H1 (cell line): ENCODE measurements around the gene IZUMO4. TPM values are rescaled to one million over a fixed set of nuclear protein-coding genes. Genes with fewer than 3 reads are reported as not detected.

Source experiments
- CTCF ChIA-PET: fragments of 300-600 bp; sonication (Branson Sonifier 250); formaldehyde crosslinking; loops from one replicate; lab custom pipeline; 2021; ENCODE audit not compliant: partially characterized antibody; lab: Charles Lee
- POLR2A ChIA-PET: fragments of 300-600 bp; sonication (Branson Sonifier 250); formaldehyde crosslinking; loops from one replicate; lab custom pipeline; 2021; ENCODE audit warnings: inconsistent platforms; ENCODE audit not compliant: partially characterized antibody; lab: Charles Lee
- DNase-seq, 2 experiments: peaks; one replicate each; pipeline versions ENCODE4 v3.0.0 to v3.0.0-alpha.2; 2010 to 2022; ENCODE audit warnings: low spot score in 2 of 2, low read depth in 1 of 2, mixed read lengths in 1 of 2
- FAIRE-seq: peaks from 2 replicates; lab custom pipeline; 2011; peaks lifted over from hg19 to GRCh38; lab: Jason Lieb, UNC
- H2AFZ ChIP-seq: 2 replicates; pipeline ENCODE4 v1.8.1; 2012; ENCODE audit warnings: low read length, inconsistent platforms
- H2AK5ac ChIP-seq: 2 replicates; pipeline ENCODE4 v1.6.1; 2013; ENCODE audit warnings: low read depth, low read length
- H2BK120ac ChIP-seq: replicated peaks from 2 replicates; pipeline ENCODE3; 2013; ENCODE audit warnings: low read depth, low read length, inconsistent platforms
- H2BK12ac ChIP-seq: 2 replicates; pipeline ENCODE4 v1.6.1; 2013; ENCODE audit warnings: low read depth, low read length
- H2BK15ac ChIP-seq: 2 replicates; pipeline ENCODE4 v1.6.1; 2013; ENCODE audit warnings: low read length
- H2BK20ac ChIP-seq: 2 replicates; pipeline ENCODE4 v1.6.1; 2013; ENCODE audit warnings: low read length
- H2BK5ac ChIP-seq: 2 replicates; pipeline ENCODE4 v1.6.1; 2013; ENCODE audit warnings: low read depth, low read length
- H3K14ac ChIP-seq: 2 replicates; pipeline ENCODE4 v1.6.1; 2013; ENCODE audit warnings: inconsistent platforms; ENCODE audit not compliant: insufficient read length
- H3K18ac ChIP-seq: 2 replicates; pipeline ENCODE4 v1.6.1; 2013; ENCODE audit warnings: low read length; ENCODE audit errors: extremely low read depth
- H3K23ac ChIP-seq: 2 replicates; pipeline ENCODE4 v1.6.1; 2013; ENCODE audit warnings: inconsistent platforms; ENCODE audit not compliant: insufficient read length
- H3K23me2 ChIP-seq: 2 replicates; pipeline ENCODE4 v1.6.1; 2013; ENCODE audit warnings: low read depth, low read length
- H3K27ac ChIP-seq: 2 replicates; pipeline ENCODE4 v1.6.1; 2011; ENCODE audit warnings: low read depth, low read length, inconsistent platforms
- H3K27me3 ChIP-seq, 4 experiments: replicated peaks in 1 of 4; 1 replicate in 1 of 4; 2 replicates in 3 of 4; pipeline versions ENCODE4 v1.6.1 to v1.8.1; 2011 to 2013; ENCODE audit warnings: low read length in 3 of 4, mild to moderate bottlenecking in 3 of 4, inconsistent platforms in 2 of 4, mixed read lengths in 2 of 4, moderate library complexity in 1 of 4; ENCODE audit not compliant: control insufficient read depth in 3 of 4, insufficient read depth in 3 of 4; ENCODE audit errors: extremely low read depth in 1 of 4
- H3K36me3 ChIP-seq, 4 experiments: 2 replicates each; pipeline versions ENCODE4 v1.6.1 to v1.8.1; 2011 to 2013; ENCODE audit warnings: mild to moderate bottlenecking in 4 of 4, low read length in 3 of 4, moderate library complexity in 2 of 4, control low read depth in 1 of 4, inconsistent platforms in 1 of 4; ENCODE audit not compliant: insufficient read depth in 4 of 4, control insufficient read depth in 2 of 4
- H3K4ac ChIP-seq: replicated peaks from 2 replicates; pipeline ENCODE3; 2013; ENCODE audit warnings: low read length, low read depth, mixed read lengths, inconsistent platforms; ENCODE audit not compliant: insufficient read length
- H3K4me1 ChIP-seq, 4 experiments: replicated peaks in 1 of 4; 1 replicate in 1 of 4; 2 replicates in 3 of 4; pipeline versions ENCODE4 v1.6.1 to v1.8.1; 2011 to 2013; ENCODE audit warnings: low read length in 3 of 4, inconsistent platforms in 2 of 4, mixed read lengths in 1 of 4; ENCODE audit not compliant: insufficient read depth in 4 of 4, control insufficient read depth in 3 of 4
- H3K4me2 ChIP-seq, 2 experiments: 2 replicates each; pipeline versions ENCODE4 v1.6.1 to v1.8.1; 2011 to 2013; ENCODE audit warnings: low read depth in 2 of 2, low read length in 2 of 2, control low read depth in 1 of 2, inconsistent platforms in 1 of 2, mild to moderate bottlenecking in 1 of 2; ENCODE audit not compliant: insufficient read depth in 1 of 2
- H3K4me3 ChIP-seq, 4 experiments: fragments of 200-600, 300-600 bp in 1 of 4; sonication (generic), shearing (Covaris generic), sonication (Bioruptor Twin) in 1 of 4; 2 replicates each; pipeline versions ENCODE4 v1.5.1 to v1.8.1; 2011 to 2016; ENCODE audit warnings: low read length in 4 of 4, low read depth in 3 of 4, control low read depth in 2 of 4, inconsistent platforms in 2 of 4, mild to moderate bottlenecking in 2 of 4, mixed read lengths in 1 of 4, moderate library complexity in 1 of 4; ENCODE audit not compliant: insufficient read depth in 2 of 4; ENCODE audit errors: extremely low read depth in 1 of 4
- H3K56ac ChIP-seq: replicated peaks from 2 replicates; pipeline ENCODE3; 2013; ENCODE audit warnings: low read depth, mild to moderate bottlenecking, mixed read lengths, low read length, inconsistent platforms; ENCODE audit not compliant: insufficient read length
- H3K79me1 ChIP-seq: 2 replicates; pipeline ENCODE4 v1.6.1; 2013; ENCODE audit warnings: low read depth, low read length, control low read depth
- H3K79me2 ChIP-seq, 2 experiments: 2 replicates each; pipeline versions ENCODE4 v1.6.1 to v1.8.1; 2012 to 2013; ENCODE audit warnings: low read length in 2 of 2, mild to moderate bottlenecking in 2 of 2, inconsistent platforms in 1 of 2; ENCODE audit not compliant: insufficient read depth in 2 of 2, control insufficient read depth in 1 of 2
- H3K9ac ChIP-seq, 4 experiments: replicated peaks in 1 of 4; 1 replicate in 1 of 4; 2 replicates in 3 of 4; pipeline versions ENCODE4 v1.6.1 to v1.8.1; 2011 to 2013; ENCODE audit warnings: low read depth in 3 of 4, low read length in 3 of 4, control low read depth in 2 of 4, mild to moderate bottlenecking in 2 of 4, moderate library complexity in 2 of 4, inconsistent platforms in 1 of 4; ENCODE audit errors: extremely low read depth in 1 of 4
- H3K9me3 ChIP-seq, 2 experiments: 2 replicates each; pipeline versions ENCODE4 v1.6.1 to v1.8.1; 2012 to 2013; ENCODE audit warnings: mild to moderate bottlenecking in 2 of 2, moderate library complexity in 2 of 2, control low read depth in 1 of 2, inconsistent platforms in 1 of 2, low read depth in 1 of 2, low read length in 1 of 2, mixed read lengths in 1 of 2; ENCODE audit not compliant: insufficient read depth in 2 of 2
- H4K20me1 ChIP-seq, 2 experiments: replicated peaks in 1 of 2; 2 replicates each; pipeline versions ENCODE3 to v1.8.1; 2011 to 2013; ENCODE audit warnings: inconsistent platforms in 2 of 2, low read length in 2 of 2, mild to moderate bottlenecking in 1 of 2; ENCODE audit not compliant: insufficient read depth in 2 of 2, control insufficient read depth in 1 of 2
- H4K5ac ChIP-seq: 2 replicates; pipeline ENCODE4 v1.6.1; 2013; ENCODE audit warnings: low read length, low read depth, mixed read lengths, inconsistent platforms; ENCODE audit not compliant: insufficient read length
- H4K8ac ChIP-seq: 2 replicates; pipeline ENCODE4 v1.8.0; 2013; ENCODE audit warnings: mild to moderate bottlenecking, moderate library complexity, low read length, inconsistent platforms; ENCODE audit not compliant: insufficient read depth; ENCODE audit errors: extremely low read depth
- H4K91ac ChIP-seq: replicated peaks from 2 replicates; pipeline ENCODE3; 2013; ENCODE audit warnings: low read length, mixed read lengths, inconsistent platforms; ENCODE audit not compliant: insufficient read length
- RAD21 ChIP-seq, 2 experiments: IDR thresholded peaks in 1 of 2; conservative IDR thresholded peaks in 1 of 2; 2 replicates each; pipeline ENCODE4 v1.6.1; 2011; ENCODE audit warnings: low read depth in 2 of 2, low read length in 2 of 2, improper control_type of control experiment in 1 of 2, inconsistent platforms in 1 of 2, mild to moderate bottlenecking in 1 of 2, moderate library complexity in 1 of 2
- SP2 ChIP-seq: IDR thresholded peaks from 2 replicates; pipeline ENCODE4 v1.6.1; 2012; ENCODE audit warnings: mild to moderate bottlenecking, low read length, inconsistent platforms
- WGBS, 2 experiments: shearing (Covaris generic) in 1 of 2; methylation state at CpG; one replicate each; pipeline versions ENCODE4 v1.1.6 to v1.1.7; 2013 to 2015; ENCODE audit warnings: low lambda C conversion rate in 2 of 2, mixed read lengths in 2 of 2, inconsistent platforms in 1 of 2, low coverage in 1 of 2, missing lambda C conversion rate in 1 of 2; ENCODE audit not compliant: insufficient replicate concordance in 2 of 2, insufficient coverage in 1 of 2, insufficient read length in 1 of 2; ENCODE audit errors: extremely low coverage in 1 of 2, missing lambda C conversion rate in 1 of 2; 5-methylcytosine and 5-hydroxymethylcytosine counted together
- polyA plus RNA-seq, 7 experiments: library from polyadenylated mRNA; depleted of rRNA in 3 of 7; stranded (reverse) in 5 of 7; unstranded in 2 of 7; fragments of >200 nt in 5 of 7; fragments of 200-250 nt in 2 of 7; gene quantifications; 1 replicate in 5 of 7; 2 replicates in 1 of 7; 4 replicates in 1 of 7; pipeline versions ENCODE4 v1.2.1 to v1.2.3, GENCODE V29; 2011 to 2013; ENCODE audit warnings: missing spikeins in 2 of 7, mixed read lengths in 2 of 7
- total RNA-seq: library from RNA; stranded (reverse); fragmentation: NEBNext Ultra II Directional; extraction: Animal tissue kit (Norgen Biotek cat#: 25700); gene quantifications from 2 replicates; pipeline ENCODE4 v1.2.1, GENCODE V29; 2021
- TF ChIP-seq, protein P1 (sequence below), 3 experiments: IDR thresholded peaks; 1 replicate in 2 of 3; 2 replicates in 1 of 3; pipeline versions ENCODE4 v1.5.1 to v1.6.1; 2011; ENCODE audit warnings: low read length in 3 of 3, mild to moderate bottlenecking in 3 of 3, inconsistent platforms in 2 of 3, low read depth in 1 of 3, moderate library complexity in 1 of 3; ENCODE audit not compliant: insufficient read depth in 1 of 3; ENCODE audit errors: control extremely low read depth in 1 of 3
- TF ChIP-seq, protein P2 (sequence below): IDR thresholded peaks from 2 replicates; pipeline ENCODE4 v1.6.1; 2012; ENCODE audit warnings: low read length, inconsistent platforms

IZUMO4 gene
- total and polyA plus RNA-seq, 2 of the 8 experiments (the other 6 are each of a cell fraction or from before 2014, with no cell fraction given) = 1.8 to 1.9 TPM

DNA sequence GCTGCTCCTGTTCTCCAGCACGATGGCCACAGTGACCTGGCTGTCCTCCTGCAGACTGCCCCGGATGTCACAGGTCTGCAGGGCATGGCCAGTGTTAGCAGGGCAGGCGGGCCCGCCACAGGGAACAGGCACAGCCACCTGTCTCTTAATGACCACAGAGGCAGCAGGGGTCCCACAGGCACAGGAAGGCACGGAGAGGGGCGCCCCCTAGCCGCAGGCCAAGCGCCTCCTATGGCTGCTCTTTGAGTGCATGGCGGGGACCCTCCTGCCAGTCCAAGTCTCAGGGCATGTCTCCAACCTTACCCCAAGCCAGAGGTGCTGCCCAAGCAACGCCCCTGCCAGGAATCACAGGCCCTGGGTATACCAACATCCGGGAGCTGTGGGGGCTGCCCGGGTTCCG, 14.1 kb downstream of the IZUMO4 start:
- peaks cover 5% of the 10 kb centered on the region in 2 experiments; a peak in 3 of 4 replicates for H3K9me3 ChIP-seq
- no peak overlapping the region for H4K5ac ChIP-seq
- no peak overlapping the region for H2BK15ac ChIP-seq
- peaks cover 0 to 2% of the 10 kb centered on the region in 2 experiments; a peak in 1 of 4 replicates for H3K79me2 ChIP-seq
- peaks cover 53 to 97% (median 91%) of the 10 kb centered on the region in 4 experiments for H3K36me3 ChIP-seq
- H3K27ac ChIP-seq = no peak overlapping the region
- no peak overlapping the region for H3K4me3 ChIP-seq
- H3K27me3 ChIP-seq = no peaks in the 10 kb centered on the region
- no peak overlapping the region for H2AFZ ChIP-seq
- no peak overlapping the region for H2BK20ac ChIP-seq
- H2BK120ac ChIP-seq = no peak overlapping the region
- no peak overlapping the region for H3K4me2 ChIP-seq
- DNase-seq (peak in 1 of 2 experiments; percentile 75), FAIRE-seq (no peak)
- 86% methylated on average over 13 of the region's 13 CpGs; no CpG with 5 or more reads in 1 of the 2 experiments for WGBS, 2 experiments
- CTCF ChIA-PET = interaction anchor here (0.6 to 2.4 kb wide), 18 partner anchors 9 to 178 kb away, joined by 3 to 8 read pairs (median 4); partner anchors contain the start of gene IZUMO4
- H4K91ac ChIP-seq = no peak overlapping the region
- POLR2A ChIA-PET = interaction anchor here (1.1 to 1.9 kb wide), 2 partner anchors 11 to 25 kb away, joined by 4 to 5 read pairs; no protein-coding TSS in a partner anchor
- H3K14ac ChIP-seq = no peak overlapping the region
- no peak overlapping the region for H2AK5ac ChIP-seq
- H2BK5ac ChIP-seq = no peak overlapping the region
- H3K4ac ChIP-seq = no peak overlapping the region
- H3K79me1 ChIP-seq = peaks cover 2% of the 10 kb centered on the region
- H3K56ac ChIP-seq = no peak overlapping the region
- H3K23me2 ChIP-seq = no peaks in the 10 kb centered on the region
- H3K18ac ChIP-seq = no peak overlapping the region
- no peak overlapping the region for H2BK12ac ChIP-seq
- peaks cover 4 to 14% of the 10 kb centered on the region in 2 experiments for H4K20me1 ChIP-seq
- no peak overlapping the region; the same call in 1 of the 2 replicates for H4K8ac ChIP-seq
- no peak overlapping the region for H3K23ac ChIP-seq
- peak; percentile 57 to 65 for TF ChIP-seq RAD21 (IDR thresholded peaks at IDR 0.05 in 1 of 2, conservative IDR thresholded peaks at IDR 0.05 in 1 of 2; ENCODE audit: low read depth in 2 of 2, low read length in 2 of 2)
- TF ChIP-seq SP2 = no peak
- TF ChIP-seq, protein P1, sequence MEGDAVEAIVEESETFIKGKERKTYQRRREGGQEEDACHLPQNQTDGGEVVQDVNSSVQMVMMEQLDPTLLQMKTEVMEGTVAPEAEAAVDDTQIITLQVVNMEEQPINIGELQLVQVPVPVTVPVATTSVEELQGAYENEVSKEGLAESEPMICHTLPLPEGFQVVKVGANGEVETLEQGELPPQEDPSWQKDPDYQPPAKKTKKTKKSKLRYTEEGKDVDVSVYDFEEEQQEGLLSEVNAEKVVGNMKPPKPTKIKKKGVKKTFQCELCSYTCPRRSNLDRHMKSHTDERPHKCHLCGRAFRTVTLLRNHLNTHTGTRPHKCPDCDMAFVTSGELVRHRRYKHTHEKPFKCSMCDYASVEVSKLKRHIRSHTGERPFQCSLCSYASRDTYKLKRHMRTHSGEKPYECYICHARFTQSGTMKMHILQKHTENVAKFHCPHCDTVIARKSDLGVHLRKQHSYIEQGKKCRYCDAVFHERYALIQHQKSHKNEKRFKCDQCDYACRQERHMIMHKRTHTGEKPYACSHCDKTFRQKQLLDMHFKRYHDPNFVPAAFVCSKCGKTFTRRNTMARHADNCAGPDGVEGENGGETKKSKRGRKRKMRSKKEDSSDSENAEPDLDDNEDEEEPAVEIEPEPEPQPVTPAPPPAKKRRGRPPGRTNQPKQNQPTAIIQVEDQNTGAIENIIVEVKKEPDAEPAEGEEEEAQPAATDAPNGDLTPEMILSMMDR (IDR thresholded peaks at IDR 0.05; ENCODE audit: control extremely low read depth in 1 of 3, insufficient read depth in 1 of 3, low read depth in 1 of 3, low read length in 3 of 3) = peak; percentile 51 to 61 (median 59)
- TF ChIP-seq, protein P2, sequence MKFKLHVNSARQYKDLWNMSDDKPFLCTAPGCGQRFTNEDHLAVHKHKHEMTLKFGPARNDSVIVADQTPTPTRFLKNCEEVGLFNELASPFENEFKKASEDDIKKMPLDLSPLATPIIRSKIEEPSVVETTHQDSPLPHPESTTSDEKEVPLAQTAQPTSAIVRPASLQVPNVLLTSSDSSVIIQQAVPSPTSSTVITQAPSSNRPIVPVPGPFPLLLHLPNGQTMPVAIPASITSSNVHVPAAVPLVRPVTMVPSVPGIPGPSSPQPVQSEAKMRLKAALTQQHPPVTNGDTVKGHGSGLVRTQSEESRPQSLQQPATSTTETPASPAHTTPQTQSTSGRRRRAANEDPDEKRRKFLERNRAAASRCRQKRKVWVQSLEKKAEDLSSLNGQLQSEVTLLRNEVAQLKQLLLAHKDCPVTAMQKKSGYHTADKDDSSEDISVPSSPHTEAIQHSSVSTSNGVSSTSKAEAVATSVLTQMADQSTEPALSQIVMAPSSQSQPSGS = no peak
- H3K9ac ChIP-seq = no peak overlapping the region
- H3K4me1 ChIP-seq = no peaks in the 10 kb centered on the region
